Measurements from ENCODE around the gene PHTF2.

The PHTF2 gene

GRCh38 chr7:77796109-77796508 lies 2.5 kb upstream of the PHTF2 start:
- DNase-seq, result no peak

- DNase-seq, result no peak
These were observed 1.6 kb upstream of the PHTF2 start for GRCh38 chr7:77796960-77797359.

GRCh38 chr7:77797734-77798393 lies 709 bp upstream of the PHTF2 start:
- DNase-seq, result no peak

- DNase-seq, result no peak
These were observed 748 bp downstream of the PHTF2 start for GRCh38 chr7:77799078-77799964.

GRCh38 chr7:77800158-77800557 lies 1.6 kb downstream of the PHTF2 start:
- DNase-seq, result peak; percentile 87

GRCh38 chr7:77800730-77801129 lies 2.2 kb downstream of the PHTF2 start:
- no peak for DNase-seq

GRCh38 chr7:77802557-77803405 lies 4.2 kb downstream of the PHTF2 start:
- DNase-seq, result no peak

GRCh38 chr7:77806425-77806824 lies 7.9 kb downstream of the PHTF2 start:
- DNase-seq, result no peak

GRCh38 chr7:77808517-77808916 lies 9.9 kb downstream of the PHTF2 start:
- no peak for DNase-seq

- DNase-seq, result peak; percentile 54
These were observed 13.1 kb downstream of the PHTF2 start for GRCh38 chr7:77811516-77812289.

GRCh38 chr7:77812290-77812685 lies 13.7 kb downstream of the PHTF2 start:
- DNase-seq, result peak; percentile 53

- DNase-seq, result no peak
These were observed 14.6 kb downstream of the PHTF2 start for GRCh38 chr7:77813180-77813579.

- no peak for DNase-seq
These were observed 20.4 kb downstream of the PHTF2 start for GRCh38 chr7:77819021-77819420.

- DNase-seq, result no peak
These were observed 22.4 kb downstream of the PHTF2 start for GRCh38 chr7:77820967-77821366.

- DNase-seq, result no peak
These were observed 23.7 kb downstream of the PHTF2 start for GRCh38 chr7:77822269-77822668.

GRCh38 chr7:77823787-77824186 lies 25.2 kb downstream of the PHTF2 start:
- DNase-seq, result peak; percentile 35

- no peak for DNase-seq
These were observed 26.1 kb downstream of the PHTF2 start for GRCh38 chr7:77824636-77825035.

- DNase-seq, result no peak
These were observed 26.6 kb downstream of the PHTF2 start for GRCh38 chr7:77825131-77825530.

GRCh38 chr7:77826300-77826699 lies 27.7 kb downstream of the PHTF2 start:
- no peak for DNase-seq

GRCh38 chr7:77827999-77828398 lies 29.4 kb downstream of the PHTF2 start:
- no peak for DNase-seq

GRCh38 chr7:77830649-77831355 lies 32.2 kb downstream of the PHTF2 start:
- no peak for DNase-seq

- no peak for DNase-seq
These were observed 32.9 kb downstream of the PHTF2 start for GRCh38 chr7:77831481-77831880.

Measured in NCI-H226 (cell line).